ENCODE measurements around the gene CEP68.
"Not testable (repeated sequence)": the region's sequence is repeated elsewhere in the genome, so short reads cannot be mapped to it uniquely, and the experiment has no call there.

CEP68 gene

GRCh38 chr2:65130664-65131175, 74.5 kb downstream of the CEP68 start:
- TF ChIP-seq CTCF (IDR thresholded peaks at IDR 0.05; ENCODE audit: insufficient read depth, low read depth, low read length, missing control alignments): no peak
- H3K4me3 ChIP-seq (ENCODE audit: low read length): peak overlapping the region; percentile 69
- DNase-seq (ENCODE audit: low read depth): no peak

- H3K4me3 ChIP-seq (ENCODE audit: low read length); DNase-seq (ENCODE audit: low read depth): not testable (repeated sequence)
These were observed 76.7 kb downstream of the CEP68 start for GRCh38 chr2:65132930-65133329.

GRCh38 chr2:65133626-65134025, 77.4 kb downstream of the CEP68 start:
- no peak overlapping the region for H3K4me3 ChIP-seq (ENCODE audit: low read length)
- TF ChIP-seq CTCF (IDR thresholded peaks at IDR 0.05; ENCODE audit: insufficient read depth, low read depth, low read length, missing control alignments): no peak
- no peak for DNase-seq (ENCODE audit: low read depth)

- H3K4me3 ChIP-seq (ENCODE audit: low read length): no peak overlapping the region
- TF ChIP-seq CTCF (IDR thresholded peaks at IDR 0.05; ENCODE audit: insufficient read depth, low read depth, low read length, missing control alignments): no peak
- no peak for DNase-seq (ENCODE audit: low read depth)
These were observed 77.9 kb downstream of the CEP68 start for GRCh38 chr2:65134158-65134557.

GRCh38 chr2:65136253-65136652, 80.0 kb downstream of the CEP68 start:
- TF ChIP-seq CTCF (IDR thresholded peaks at IDR 0.05; ENCODE audit: insufficient read depth, low read depth, low read length, missing control alignments): no peak
- no peak overlapping the region for H3K4me3 ChIP-seq (ENCODE audit: low read length)
- DNase-seq (ENCODE audit: low read depth): no peak

Data from epithelial cell of esophagus (primary cell).